ENCODE results near the gene RABL6. TPM values are rescaled to one million over a fixed set of nuclear protein-coding genes. Genes with fewer than 3 reads are reported as not detected.
"Not testable (repeated sequence)": the region's sequence is repeated elsewhere in the genome, so short reads cannot be mapped to it uniquely, and the experiment has no call there.

The RABL6 gene
- total RNA-seq, 2 donors from 2014 or later = 76.6 to 124 TPM

DNA sequence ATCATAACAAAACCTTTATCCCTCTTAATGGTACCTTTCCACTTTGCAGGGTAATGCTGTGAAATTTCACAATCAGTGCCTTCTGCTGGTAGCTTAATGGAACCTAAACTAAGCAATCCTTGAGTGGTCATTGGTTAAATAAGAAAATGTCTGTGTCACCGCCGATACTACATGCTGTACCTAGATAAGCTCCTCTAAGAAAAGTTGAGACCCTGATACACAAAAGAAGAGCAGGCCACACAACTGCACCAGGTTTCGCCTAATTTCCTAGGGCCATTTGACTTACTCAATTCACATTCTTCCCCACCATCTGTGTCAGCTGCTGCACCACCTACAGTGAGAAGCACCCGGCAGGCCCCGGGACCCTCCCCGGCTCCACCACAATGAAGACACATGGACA is 67.4 kb downstream of the RABL6 start:
- Histone ChIP-seq H3K27me3 (replicated peaks; ENCODE audit: insufficient read depth) (no peaks in the 10 kb centered on the region), H3K9me3 (no peaks in the 10 kb centered on the region), H3K4me1 (replicated peaks) (no peaks in the 10 kb centered on the region), H3K27ac (no peak overlapping the region), H3K4me3 (no peak overlapping the region), H3K36me3 (no peaks in the 10 kb centered on the region)
- no peak for DNase-seq (ENCODE audit: low spot score)
- TF ChIP-seq POLR2A (IDR thresholded peaks at IDR 0.05) (no peak), CTCF (IDR thresholded peaks at IDR 0.05) (no peak), POLR2AphosphoS5 (IDR thresholded peaks at IDR 0.05) (no peak)
- intact Hi-C loops (cut with DNase I) = no loop called here
- WGBS = 94% methylated on average over 6 of the region's 6 CpGs

- no peaks in the 10 kb centered on the region for H3K27me3 ChIP-seq (replicated peaks; ENCODE audit: insufficient read depth)
- no peaks in the 10 kb centered on the region for H3K9me3 ChIP-seq
- H3K36me3 ChIP-seq = no peaks in the 10 kb centered on the region
- no peak for TF ChIP-seq POLR2A (IDR thresholded peaks at IDR 0.05)
- no peaks in the 10 kb centered on the region for H3K4me1 ChIP-seq (replicated peaks)
- intact Hi-C loops (cut with DNase I) = no loop called here
- DNase-seq (ENCODE audit: low spot score) = no peak
- WGBS = 93% methylated on average over 5 of the region's 5 CpGs
- no peak overlapping the region for H3K4me3 ChIP-seq
- H3K27ac ChIP-seq = no peak overlapping the region
Measured at GRCh38 chr9:136876476-136876875, 68.7 kb downstream of the RABL6 start.

GRCh38 chr9:136880651-136881050 is 72.9 kb downstream of the RABL6 start:
- no peaks in the 10 kb centered on the region for H3K9me3 ChIP-seq
- H3K4me3 ChIP-seq = no peak overlapping the region
- WGBS = 86% methylated on average over 11 of the region's 11 CpGs
- no peaks in the 10 kb centered on the region for H3K27me3 ChIP-seq (replicated peaks; ENCODE audit: insufficient read depth)
- H3K4me1 ChIP-seq (replicated peaks) = no peaks in the 10 kb centered on the region
- TF ChIP-seq CTCF (IDR thresholded peaks at IDR 0.05) (no peak), POLR2A (IDR thresholded peaks at IDR 0.05) (no peak), POLR2AphosphoS5 (IDR thresholded peaks at IDR 0.05) (no peak)
- H3K27ac ChIP-seq = no peak overlapping the region
- intact Hi-C loops (cut with DNase I) = no loop called here
- H3K36me3 ChIP-seq = no peaks in the 10 kb centered on the region
- no peak for DNase-seq (ENCODE audit: low spot score)

DNA sequence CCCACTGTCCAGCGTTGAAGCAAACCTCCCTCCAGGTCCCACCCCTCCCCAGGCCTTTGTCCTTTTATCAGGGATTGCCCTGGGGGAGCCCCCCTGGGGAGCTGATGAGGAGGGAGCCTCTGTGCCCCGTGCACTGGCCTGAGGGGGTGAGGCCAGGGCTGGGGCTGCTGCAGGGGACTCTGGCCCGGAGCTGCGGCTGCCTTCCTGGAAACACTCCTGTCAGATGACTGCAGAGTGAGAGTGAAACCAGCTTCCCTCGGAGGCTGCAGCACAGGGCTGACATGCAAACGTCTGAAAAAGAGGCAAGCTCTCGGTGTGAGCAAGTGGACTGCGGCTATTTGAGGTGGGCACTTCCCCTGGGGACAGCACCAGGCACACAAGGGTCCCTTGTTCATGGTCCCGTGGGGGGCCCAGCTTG is 74.0 kb downstream of the RABL6 start:
- no peak overlapping the region for H3K4me3 ChIP-seq
- H3K9me3 ChIP-seq = no peaks in the 10 kb centered on the region
- no peak overlapping the region for H3K27ac ChIP-seq
- H3K27me3 ChIP-seq (replicated peaks; ENCODE audit: insufficient read depth) = no peaks in the 10 kb centered on the region
- WGBS = 31% methylated on average over 9 of the region's 9 CpGs
- no peaks in the 10 kb centered on the region for H3K4me1 ChIP-seq (replicated peaks)
- no peaks in the 10 kb centered on the region for H3K36me3 ChIP-seq
- no peak for DNase-seq (ENCODE audit: low spot score)
- no peak for TF ChIP-seq POLR2A (IDR thresholded peaks at IDR 0.05)
- no peak for TF ChIP-seq POLR2AphosphoS5 (IDR thresholded peaks at IDR 0.05)
- no peak for TF ChIP-seq CTCF (IDR thresholded peaks at IDR 0.05)
- intact Hi-C loops (cut with DNase I) = no loop called here

- Histone ChIP-seq H3K4me3 (no peak overlapping the region), H3K27ac (no peak overlapping the region), H3K4me1 (replicated peaks) (peaks cover 2% of the 10 kb centered on the region), H3K9me3 (no peaks in the 10 kb centered on the region), H3K36me3 (no peaks in the 10 kb centered on the region), H3K27me3 (replicated peaks; ENCODE audit: insufficient read depth) (no peaks in the 10 kb centered on the region)
- intact Hi-C loops (cut with DNase I) = no loop called here
- WGBS = 49% methylated on average over 14 of the region's 19 CpGs
- no peak for DNase-seq (ENCODE audit: low spot score)
- TF ChIP-seq CTCF (IDR thresholded peaks at IDR 0.05) = no peak
- TF ChIP-seq POLR2A (IDR thresholded peaks at IDR 0.05) = no peak
- peak; percentile 16 for TF ChIP-seq POLR2AphosphoS5 (IDR thresholded peaks at IDR 0.05)
Measured at GRCh38 chr9:136882109-136882946, 74.6 kb downstream of the RABL6 start.

DNA sequence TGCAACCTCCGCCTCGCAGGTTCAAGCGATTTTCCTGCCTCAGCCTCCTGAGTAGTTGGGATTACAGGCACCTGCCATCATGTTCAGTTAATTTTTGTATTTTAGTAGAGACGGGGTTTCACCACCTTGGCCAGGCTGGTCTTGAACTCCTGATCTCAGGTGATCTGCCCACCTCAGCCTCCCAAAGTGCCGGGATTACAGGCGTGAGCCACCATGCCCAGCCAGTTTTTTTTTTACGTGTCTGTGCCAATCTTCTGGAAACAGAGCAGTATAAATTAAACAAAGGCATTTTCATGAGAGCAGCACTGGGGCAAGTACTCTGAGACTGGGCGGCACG is 75.2 kb downstream of the RABL6 start:
- 85% methylated on average over 9 of the region's 9 CpGs for WGBS
- intact Hi-C loops (cut with DNase I); H3K27ac ChIP-seq; DNase-seq (ENCODE audit: low spot score); H3K4me1 ChIP-seq (replicated peaks); H3K4me3 ChIP-seq; H3K9me3 ChIP-seq; H3K36me3 ChIP-seq; H3K27me3 ChIP-seq (replicated peaks; ENCODE audit: insufficient read depth): not testable (repeated sequence)

DNA sequence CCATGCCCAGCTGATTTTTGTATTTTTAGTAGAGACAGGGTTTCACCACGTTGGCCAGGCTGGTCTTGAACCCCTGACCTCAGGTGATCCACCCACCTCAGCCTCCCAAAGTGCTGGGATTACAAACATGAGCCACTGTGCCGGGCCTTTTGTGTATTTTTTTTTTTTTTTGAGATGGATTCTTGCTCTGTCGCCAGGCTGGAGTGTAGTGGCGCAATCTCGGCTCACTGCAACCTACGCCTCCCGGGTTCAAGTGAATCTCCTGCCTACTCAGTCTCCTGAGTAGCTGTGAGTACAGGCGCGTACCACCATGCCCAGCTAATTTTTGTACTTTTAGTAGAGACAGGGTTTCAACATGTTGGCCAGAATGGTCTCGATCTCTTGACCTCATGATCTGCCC is 75.9 kb downstream of the RABL6 start:
- H3K4me3 ChIP-seq; H3K27ac ChIP-seq; H3K27me3 ChIP-seq (replicated peaks; ENCODE audit: insufficient read depth); DNase-seq (ENCODE audit: low spot score); H3K9me3 ChIP-seq; H3K4me1 ChIP-seq (replicated peaks); H3K36me3 ChIP-seq; intact Hi-C loops (cut with DNase I): not testable (repeated sequence)
- 86% methylated on average over 10 of the region's 10 CpGs for WGBS
